Cardiac fibroblast (primary cell): ENCODE data around the gene PCP2.
"Not testable (repeated sequence)": the region's sequence is repeated elsewhere in the genome, so short reads cannot be mapped to it uniquely, and the experiment has no call there.

Source experiments
- DNase-seq, 2 donors: peaks; one replicate each; pipeline versions ENCODE4 v3.0.0 to v3.0.0-alpha.2; 2010; ENCODE audit warnings: low read depth in 2 of 2
- H3K4me3 ChIP-seq, 2 donors: replicated peaks in 1 of 2; 1 replicate in 1 of 2; 2 replicates in 1 of 2; pipeline ENCODE4 v1.5.1; 2011; ENCODE audit warnings: low read depth in 2 of 2, low read length in 2 of 2, mild to moderate bottlenecking in 2 of 2, moderate library complexity in 1 of 2
- TF ChIP-seq, protein P1 (sequence below): IDR thresholded peaks from one replicate; pipeline ENCODE4 v1.5.1; 2011; ENCODE audit warnings: low read depth, mild to moderate bottlenecking, low read length, inconsistent platforms

Gene PCP2

DNA sequence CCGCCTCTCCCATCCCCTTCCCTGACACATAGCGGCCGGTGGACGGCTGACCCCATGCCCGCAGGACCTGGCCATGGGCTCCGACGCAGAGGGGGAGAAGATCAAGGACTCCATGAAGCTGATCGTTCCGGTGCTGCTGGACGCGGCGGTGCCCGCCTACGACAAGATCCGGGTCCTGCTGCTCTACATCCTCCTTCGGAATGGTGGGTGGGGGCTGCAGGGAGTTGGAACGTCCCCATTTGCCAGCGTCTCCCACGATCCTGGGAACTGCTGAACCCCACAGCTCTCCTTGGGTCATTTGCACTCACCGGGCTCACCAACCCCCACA lies 11.0 kb upstream of the PCP2 start:
- no peak overlapping the region for H3K4me3 ChIP-seq
- no peak for DNase-seq
- TF ChIP-seq, protein P1, sequence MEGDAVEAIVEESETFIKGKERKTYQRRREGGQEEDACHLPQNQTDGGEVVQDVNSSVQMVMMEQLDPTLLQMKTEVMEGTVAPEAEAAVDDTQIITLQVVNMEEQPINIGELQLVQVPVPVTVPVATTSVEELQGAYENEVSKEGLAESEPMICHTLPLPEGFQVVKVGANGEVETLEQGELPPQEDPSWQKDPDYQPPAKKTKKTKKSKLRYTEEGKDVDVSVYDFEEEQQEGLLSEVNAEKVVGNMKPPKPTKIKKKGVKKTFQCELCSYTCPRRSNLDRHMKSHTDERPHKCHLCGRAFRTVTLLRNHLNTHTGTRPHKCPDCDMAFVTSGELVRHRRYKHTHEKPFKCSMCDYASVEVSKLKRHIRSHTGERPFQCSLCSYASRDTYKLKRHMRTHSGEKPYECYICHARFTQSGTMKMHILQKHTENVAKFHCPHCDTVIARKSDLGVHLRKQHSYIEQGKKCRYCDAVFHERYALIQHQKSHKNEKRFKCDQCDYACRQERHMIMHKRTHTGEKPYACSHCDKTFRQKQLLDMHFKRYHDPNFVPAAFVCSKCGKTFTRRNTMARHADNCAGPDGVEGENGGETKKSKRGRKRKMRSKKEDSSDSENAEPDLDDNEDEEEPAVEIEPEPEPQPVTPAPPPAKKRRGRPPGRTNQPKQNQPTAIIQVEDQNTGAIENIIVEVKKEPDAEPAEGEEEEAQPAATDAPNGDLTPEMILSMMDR: no peak

DNA sequence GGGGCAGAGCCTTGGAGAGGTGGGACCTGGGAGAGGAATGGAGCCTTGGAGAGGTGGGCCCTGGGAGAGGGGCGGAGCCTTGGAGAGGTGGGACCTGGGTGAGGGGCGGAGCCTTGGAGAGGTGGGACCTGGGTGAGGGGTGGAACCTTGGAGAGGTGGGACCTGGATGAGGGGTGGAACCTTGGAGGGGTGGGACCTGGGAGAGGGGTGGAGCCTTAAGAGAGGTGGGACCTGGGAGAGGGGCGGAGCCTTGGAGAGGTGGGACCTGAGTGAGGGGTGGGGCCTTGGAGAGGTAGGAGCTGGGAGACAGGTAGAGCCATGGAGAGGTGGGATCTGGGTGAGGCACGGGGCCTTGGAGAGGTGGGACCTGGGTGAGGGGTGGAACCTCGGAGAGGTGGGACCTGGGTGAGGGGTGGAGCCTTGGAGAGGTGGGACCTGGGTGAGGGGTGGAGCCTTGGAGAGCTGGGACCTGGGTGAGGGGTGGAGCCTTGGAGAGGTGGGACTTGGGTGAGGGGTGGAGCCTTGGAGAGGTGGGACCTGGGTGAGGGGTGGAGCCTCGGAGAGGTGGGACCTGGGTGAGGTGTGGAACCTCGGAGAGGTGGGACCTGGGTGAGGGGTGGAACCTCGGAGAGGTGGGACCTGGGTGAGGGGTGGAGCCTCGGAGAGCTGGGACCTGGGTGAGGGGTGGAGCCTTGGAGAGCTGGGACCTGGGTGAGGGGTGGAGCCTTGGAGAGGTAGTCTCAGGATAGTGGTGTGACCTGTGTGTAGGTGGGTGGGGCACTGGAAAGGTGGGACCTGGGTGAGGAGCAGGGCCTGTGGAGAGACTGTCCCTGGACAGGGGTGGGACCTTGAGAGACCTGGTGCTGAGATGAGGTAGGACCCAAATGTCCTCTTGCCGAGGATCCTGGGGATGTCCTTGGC lies 10.4 kb upstream of the PCP2 start:
- not testable (repeated sequence) for H3K4me3 ChIP-seq, DNase-seq

DNA sequence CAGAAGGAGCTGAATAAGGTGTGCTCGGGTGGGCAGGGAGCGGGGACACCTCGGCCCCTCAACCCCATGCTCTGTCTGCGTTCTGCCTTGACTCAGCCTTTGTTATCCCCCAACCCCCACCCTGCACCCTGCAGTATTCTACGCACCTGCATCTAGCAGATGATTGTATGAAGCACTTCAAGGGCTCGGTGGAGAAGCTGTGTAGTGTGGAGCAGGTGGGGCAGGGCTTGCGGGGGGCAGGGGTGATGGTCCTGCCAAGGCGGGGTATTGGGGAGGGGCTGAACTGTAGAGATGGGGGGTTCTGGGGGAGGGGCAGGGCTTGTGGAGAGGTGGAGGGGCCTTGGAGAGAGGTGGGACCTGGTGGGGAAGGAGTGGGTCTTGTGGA lies 9.5 kb upstream of the PCP2 start:
- TF ChIP-seq, protein P1: no peak
- no peak for DNase-seq
- no peak overlapping the region for H3K4me3 ChIP-seq

DNA sequence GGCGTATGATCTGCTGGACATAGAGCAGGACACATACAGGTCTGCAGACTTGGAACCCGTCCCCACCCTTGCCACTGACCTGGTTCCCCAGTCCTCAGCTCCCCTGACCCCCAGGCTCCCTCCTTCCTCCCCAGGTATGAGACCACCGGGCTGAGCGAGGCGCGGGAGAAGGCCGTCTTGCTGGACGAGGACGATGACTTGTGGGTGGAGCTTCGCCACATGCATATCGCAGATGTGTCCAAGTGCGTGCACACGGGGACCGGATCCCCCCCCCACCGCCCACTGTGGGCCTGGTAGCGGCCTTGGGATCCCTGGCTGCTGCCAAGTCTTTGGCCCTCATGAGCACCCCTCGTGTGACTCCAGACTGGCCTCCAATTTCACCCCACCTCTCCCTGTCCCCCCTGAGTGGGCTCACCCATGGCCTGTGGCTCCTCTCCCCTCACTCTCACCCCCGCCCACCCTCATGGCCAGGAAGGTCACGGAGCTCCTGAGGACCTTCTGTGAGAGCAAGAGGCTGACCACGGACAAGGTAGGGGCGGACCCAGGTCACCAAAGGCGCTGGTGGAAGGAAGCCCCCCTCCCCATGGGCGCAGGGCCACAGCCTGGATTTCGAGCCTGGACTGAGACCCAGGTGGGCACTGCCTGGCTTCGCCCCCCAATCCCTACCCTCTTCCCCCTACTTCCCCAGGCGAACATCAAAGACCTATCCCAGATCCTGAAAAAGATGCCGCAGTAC lies 8.9 kb upstream of the PCP2 start:
- H3K4me3 ChIP-seq: no peak overlapping the region
- TF ChIP-seq, protein P1: no peak
- no peak for DNase-seq

DNA sequence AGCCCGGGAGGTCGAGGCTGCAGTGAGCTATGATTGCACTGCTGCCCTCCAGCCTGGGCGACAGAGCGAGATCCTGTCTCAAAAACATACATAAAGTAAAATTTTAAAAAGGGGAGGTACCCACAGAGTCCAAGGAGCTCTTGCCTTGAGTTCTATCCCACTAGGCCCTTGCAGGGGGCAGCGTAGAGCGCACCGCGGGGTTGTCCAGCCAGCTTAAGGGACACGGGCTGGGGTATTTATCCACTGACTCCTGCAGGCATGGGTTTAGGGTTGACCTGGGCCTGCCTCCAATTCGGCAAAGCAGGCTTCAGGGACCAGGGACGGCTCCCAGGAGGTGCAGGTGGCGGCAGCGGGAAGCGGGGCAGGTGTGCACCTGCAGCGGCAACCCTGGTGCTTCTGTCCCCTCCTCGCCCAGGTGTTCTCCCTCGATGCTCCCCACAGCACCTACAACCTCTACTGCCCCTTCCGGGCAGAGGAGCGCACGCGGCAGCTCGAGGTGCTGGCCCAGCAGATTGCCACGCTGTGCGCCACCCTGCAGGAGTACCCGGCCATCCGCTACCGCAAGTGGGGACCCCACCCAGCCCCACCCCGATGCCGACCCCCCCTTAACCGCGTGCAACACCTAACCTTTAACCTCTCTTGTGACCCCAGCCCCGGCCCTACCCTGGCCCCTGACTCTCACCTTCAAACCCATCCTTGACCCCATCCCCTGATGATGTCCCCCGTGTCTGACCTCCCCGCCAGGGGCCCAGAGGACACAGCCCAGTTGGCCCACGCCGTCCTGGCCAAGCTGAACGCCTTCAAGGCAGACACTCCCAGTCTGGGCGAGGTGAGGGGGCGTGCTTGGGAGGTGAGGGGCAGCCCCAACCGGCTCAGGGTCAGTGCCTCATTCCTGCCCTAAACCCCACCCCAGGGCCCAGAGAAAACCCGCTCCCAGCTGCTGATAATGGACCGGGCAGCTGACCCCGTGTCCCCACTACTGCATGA lies 8.1 kb upstream of the PCP2 start:
- TF ChIP-seq, protein P1: no peak
- H3K4me3 ChIP-seq: no peak overlapping the region
- DNase-seq: no peak

DNA sequence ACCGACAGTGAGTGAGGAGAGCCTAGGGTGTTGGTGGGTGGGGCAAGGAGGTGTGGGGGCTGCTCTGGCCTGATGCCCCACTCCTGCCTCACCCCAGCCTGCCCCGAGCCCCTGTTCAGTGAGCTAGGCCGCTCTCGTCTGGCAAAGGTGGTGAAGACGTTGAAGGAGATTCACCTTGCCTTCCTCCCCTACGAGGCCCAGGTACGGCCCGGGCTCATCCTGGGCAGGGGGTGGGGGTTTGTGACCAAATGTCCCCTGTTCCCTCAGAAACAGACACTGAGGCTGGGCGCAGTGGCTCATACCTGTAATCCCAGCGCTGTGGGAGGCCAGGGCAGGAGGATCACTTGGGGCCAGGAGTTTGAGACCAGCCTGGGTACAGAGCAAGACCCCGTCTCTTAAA lies 7.3 kb upstream of the PCP2 start:
- TF ChIP-seq, protein P1: no peak
- no peak overlapping the region for H3K4me3 ChIP-seq

More for the DNA sequence above, 7.3 kb upstream of the PCP2 start:
- no peak for DNase-seq
